H1 (cell line): ENCODE results near the gene AFF1. TPM values are rescaled to one million over a fixed set of nuclear protein-coding genes. Genes with fewer than 3 reads are reported as not detected.

Experiments
- CTCF ChIA-PET: fragments of 300-600 bp; sonication (Branson Sonifier 250); formaldehyde crosslinking; loops from one replicate; lab custom pipeline; 2021; ENCODE audit not compliant: partially characterized antibody; lab: Charles Lee
- POLR2A ChIA-PET: fragments of 300-600 bp; sonication (Branson Sonifier 250); formaldehyde crosslinking; loops from one replicate; lab custom pipeline; 2021; ENCODE audit warnings: inconsistent platforms; ENCODE audit not compliant: partially characterized antibody; lab: Charles Lee
- DNase-seq, 2 experiments: peaks; one replicate each; pipeline versions ENCODE4 v3.0.0 to v3.0.0-alpha.2; 2010 to 2022; ENCODE audit warnings: low spot score in 2 of 2, low read depth in 1 of 2, mixed read lengths in 1 of 2
- FAIRE-seq: peaks from 2 replicates; lab custom pipeline; 2011; peaks lifted over from hg19 to GRCh38; lab: Jason Lieb, UNC
- H2AFZ ChIP-seq: 2 replicates; pipeline ENCODE4 v1.8.1; 2012; ENCODE audit warnings: low read length, inconsistent platforms
- H2AK5ac ChIP-seq: 2 replicates; pipeline ENCODE4 v1.6.1; 2013; ENCODE audit warnings: low read depth, low read length
- H2BK120ac ChIP-seq: replicated peaks from 2 replicates; pipeline ENCODE3; 2013; ENCODE audit warnings: low read depth, low read length, inconsistent platforms
- H2BK12ac ChIP-seq: 2 replicates; pipeline ENCODE4 v1.6.1; 2013; ENCODE audit warnings: low read depth, low read length
- H2BK15ac ChIP-seq: 2 replicates; pipeline ENCODE4 v1.6.1; 2013; ENCODE audit warnings: low read length
- H2BK20ac ChIP-seq: 2 replicates; pipeline ENCODE4 v1.6.1; 2013; ENCODE audit warnings: low read length
- H2BK5ac ChIP-seq: 2 replicates; pipeline ENCODE4 v1.6.1; 2013; ENCODE audit warnings: low read depth, low read length
- H3K14ac ChIP-seq: 2 replicates; pipeline ENCODE4 v1.6.1; 2013; ENCODE audit warnings: inconsistent platforms; ENCODE audit not compliant: insufficient read length
- H3K18ac ChIP-seq: 2 replicates; pipeline ENCODE4 v1.6.1; 2013; ENCODE audit warnings: low read length; ENCODE audit errors: extremely low read depth
- H3K23ac ChIP-seq: 2 replicates; pipeline ENCODE4 v1.6.1; 2013; ENCODE audit warnings: inconsistent platforms; ENCODE audit not compliant: insufficient read length
- H3K23me2 ChIP-seq: 2 replicates; pipeline ENCODE4 v1.6.1; 2013; ENCODE audit warnings: low read depth, low read length
- H3K27ac ChIP-seq: 2 replicates; pipeline ENCODE4 v1.6.1; 2011; ENCODE audit warnings: low read depth, low read length, inconsistent platforms
- H3K27me3 ChIP-seq, 4 experiments: replicated peaks in 1 of 4; 1 replicate in 1 of 4; 2 replicates in 3 of 4; pipeline versions ENCODE4 v1.6.1 to v1.8.1; 2011 to 2013; ENCODE audit warnings: low read length in 3 of 4, mild to moderate bottlenecking in 3 of 4, inconsistent platforms in 2 of 4, mixed read lengths in 2 of 4, moderate library complexity in 1 of 4; ENCODE audit not compliant: control insufficient read depth in 3 of 4, insufficient read depth in 3 of 4; ENCODE audit errors: extremely low read depth in 1 of 4
- H3K36me3 ChIP-seq, 4 experiments: 2 replicates each; pipeline versions ENCODE4 v1.6.1 to v1.8.1; 2011 to 2013; ENCODE audit warnings: mild to moderate bottlenecking in 4 of 4, low read length in 3 of 4, moderate library complexity in 2 of 4, control low read depth in 1 of 4, inconsistent platforms in 1 of 4; ENCODE audit not compliant: insufficient read depth in 4 of 4, control insufficient read depth in 2 of 4
- H3K4ac ChIP-seq: replicated peaks from 2 replicates; pipeline ENCODE3; 2013; ENCODE audit warnings: low read length, low read depth, mixed read lengths, inconsistent platforms; ENCODE audit not compliant: insufficient read length
- H3K4me1 ChIP-seq, 4 experiments: replicated peaks in 1 of 4; 1 replicate in 1 of 4; 2 replicates in 3 of 4; pipeline versions ENCODE4 v1.6.1 to v1.8.1; 2011 to 2013; ENCODE audit warnings: low read length in 3 of 4, inconsistent platforms in 2 of 4, mixed read lengths in 1 of 4; ENCODE audit not compliant: insufficient read depth in 4 of 4, control insufficient read depth in 3 of 4
- H3K4me2 ChIP-seq, 2 experiments: 2 replicates each; pipeline versions ENCODE4 v1.6.1 to v1.8.1; 2011 to 2013; ENCODE audit warnings: low read depth in 2 of 2, low read length in 2 of 2, control low read depth in 1 of 2, inconsistent platforms in 1 of 2, mild to moderate bottlenecking in 1 of 2; ENCODE audit not compliant: insufficient read depth in 1 of 2
- H3K4me3 ChIP-seq, 4 experiments: fragments of 200-600, 300-600 bp in 1 of 4; sonication (generic), shearing (Covaris generic), sonication (Bioruptor Twin) in 1 of 4; 2 replicates each; pipeline versions ENCODE4 v1.5.1 to v1.8.1; 2011 to 2016; ENCODE audit warnings: low read length in 4 of 4, low read depth in 3 of 4, control low read depth in 2 of 4, inconsistent platforms in 2 of 4, mild to moderate bottlenecking in 2 of 4, mixed read lengths in 1 of 4, moderate library complexity in 1 of 4; ENCODE audit not compliant: insufficient read depth in 2 of 4; ENCODE audit errors: extremely low read depth in 1 of 4
- H3K56ac ChIP-seq: replicated peaks from 2 replicates; pipeline ENCODE3; 2013; ENCODE audit warnings: low read depth, mild to moderate bottlenecking, mixed read lengths, low read length, inconsistent platforms; ENCODE audit not compliant: insufficient read length
- H3K79me1 ChIP-seq: 2 replicates; pipeline ENCODE4 v1.6.1; 2013; ENCODE audit warnings: low read depth, low read length, control low read depth
- H3K79me2 ChIP-seq, 2 experiments: 2 replicates each; pipeline versions ENCODE4 v1.6.1 to v1.8.1; 2012 to 2013; ENCODE audit warnings: low read length in 2 of 2, mild to moderate bottlenecking in 2 of 2, inconsistent platforms in 1 of 2; ENCODE audit not compliant: insufficient read depth in 2 of 2, control insufficient read depth in 1 of 2
- H3K9ac ChIP-seq, 4 experiments: replicated peaks in 1 of 4; 1 replicate in 1 of 4; 2 replicates in 3 of 4; pipeline versions ENCODE4 v1.6.1 to v1.8.1; 2011 to 2013; ENCODE audit warnings: low read depth in 3 of 4, low read length in 3 of 4, control low read depth in 2 of 4, mild to moderate bottlenecking in 2 of 4, moderate library complexity in 2 of 4, inconsistent platforms in 1 of 4; ENCODE audit errors: extremely low read depth in 1 of 4
- H3K9me3 ChIP-seq, 2 experiments: 2 replicates each; pipeline versions ENCODE4 v1.6.1 to v1.8.1; 2012 to 2013; ENCODE audit warnings: mild to moderate bottlenecking in 2 of 2, moderate library complexity in 2 of 2, control low read depth in 1 of 2, inconsistent platforms in 1 of 2, low read depth in 1 of 2, low read length in 1 of 2, mixed read lengths in 1 of 2; ENCODE audit not compliant: insufficient read depth in 2 of 2
- H4K20me1 ChIP-seq, 2 experiments: replicated peaks in 1 of 2; 2 replicates each; pipeline versions ENCODE3 to v1.8.1; 2011 to 2013; ENCODE audit warnings: inconsistent platforms in 2 of 2, low read length in 2 of 2, mild to moderate bottlenecking in 1 of 2; ENCODE audit not compliant: insufficient read depth in 2 of 2, control insufficient read depth in 1 of 2
- H4K5ac ChIP-seq: 2 replicates; pipeline ENCODE4 v1.6.1; 2013; ENCODE audit warnings: low read length, low read depth, mixed read lengths, inconsistent platforms; ENCODE audit not compliant: insufficient read length
- H4K8ac ChIP-seq: 2 replicates; pipeline ENCODE4 v1.8.0; 2013; ENCODE audit warnings: mild to moderate bottlenecking, moderate library complexity, low read length, inconsistent platforms; ENCODE audit not compliant: insufficient read depth; ENCODE audit errors: extremely low read depth
- H4K91ac ChIP-seq: replicated peaks from 2 replicates; pipeline ENCODE3; 2013; ENCODE audit warnings: low read length, mixed read lengths, inconsistent platforms; ENCODE audit not compliant: insufficient read length
- CHD2 ChIP-seq: IDR thresholded peaks from 2 replicates; pipeline ENCODE4 v1.6.1; 2012; ENCODE audit warnings: low read length, improper control_type of control experiment
- CTBP2 ChIP-seq: IDR thresholded peaks from 2 replicates; pipeline ENCODE4 v1.7.0; 2011; ENCODE audit warnings: borderline replicate concordance, mild to moderate bottlenecking, moderate library complexity, mixed read lengths, low read length; ENCODE audit not compliant: insufficient read depth, insufficient read length
- EZH2 ChIP-seq: fragments of 200-600 bp; sonication (generic); IDR thresholded peaks from 2 replicates; pipeline ENCODE4 v1.7.1; 2012; ENCODE audit warnings: low read depth, mild to moderate bottlenecking, moderate library complexity, low read length, inconsistent platforms; ENCODE audit not compliant: severe bottlenecking
- HDAC6 ChIP-seq: IDR thresholded peaks from one replicate; pipeline ENCODE4 v1.7.1; 2012; ENCODE audit warnings: low read depth, mild to moderate bottlenecking, inconsistent platforms, low read length, moderate library complexity
- JUN ChIP-seq: IDR thresholded peaks from 2 replicates; pipeline ENCODE4 v1.6.1; 2011; ENCODE audit warnings: low read depth, mild to moderate bottlenecking, improper control_type of control experiment, low read length
- MAX ChIP-seq: IDR thresholded peaks from 2 replicates; pipeline ENCODE4 v1.6.1; 2012; ENCODE audit warnings: inconsistent platforms
- SAP30 ChIP-seq: fragments of 300-600 bp; sonication (generic); IDR thresholded peaks from 2 replicates; pipeline ENCODE4 v1.7.1; 2012; ENCODE audit warnings: low read length, moderate library complexity, mild to moderate bottlenecking, inconsistent platforms; ENCODE audit not compliant: insufficient read depth, insufficient replicate concordance
- SIN3A ChIP-seq, 2 experiments: IDR thresholded peaks in 1 of 2; conservative IDR thresholded peaks in 1 of 2; 2 replicates each; pipeline ENCODE4 v1.6.1; 2011 to 2012; ENCODE audit warnings: low read length in 2 of 2, improper control_type of control experiment in 1 of 2, low read depth in 1 of 2, mild to moderate bottlenecking in 1 of 2
- SUZ12 ChIP-seq: fragments of 200-600 bp; sonication (generic); IDR thresholded peaks from 2 replicates; pipeline ENCODE4 v1.6.1; 2012; ENCODE audit warnings: mild to moderate bottlenecking, inconsistent platforms, low read length, moderate library complexity, mixed read lengths
- USF2 ChIP-seq: IDR thresholded peaks from 2 replicates; pipeline ENCODE4 v1.6.1; 2011; ENCODE audit warnings: low read length, improper control_type of control experiment
- YY1 ChIP-seq: IDR thresholded peaks from 2 replicates; pipeline ENCODE4 v1.6.1; 2011; ENCODE audit warnings: low read depth, mild to moderate bottlenecking, low read length
- ZNF274 ChIP-seq: IDR thresholded peaks from 2 replicates; pipeline ENCODE4 v1.7.0; 2012; ENCODE audit warnings: low read length, borderline replicate concordance; ENCODE audit errors: extremely low read depth
- WGBS, 2 experiments: shearing (Covaris generic) in 1 of 2; methylation state at CpG; one replicate each; pipeline versions ENCODE4 v1.1.6 to v1.1.7; 2013 to 2015; ENCODE audit warnings: low lambda C conversion rate in 2 of 2, mixed read lengths in 2 of 2, inconsistent platforms in 1 of 2, low coverage in 1 of 2, missing lambda C conversion rate in 1 of 2; ENCODE audit not compliant: insufficient replicate concordance in 2 of 2, insufficient coverage in 1 of 2, insufficient read length in 1 of 2; ENCODE audit errors: extremely low coverage in 1 of 2, missing lambda C conversion rate in 1 of 2; 5-methylcytosine and 5-hydroxymethylcytosine counted together
- polyA plus RNA-seq, 7 experiments: library from polyadenylated mRNA; depleted of rRNA in 3 of 7; stranded (reverse) in 5 of 7; unstranded in 2 of 7; fragments of >200 nt in 5 of 7; fragments of 200-250 nt in 2 of 7; gene quantifications; 1 replicate in 5 of 7; 2 replicates in 1 of 7; 4 replicates in 1 of 7; pipeline versions ENCODE4 v1.2.1 to v1.2.3, GENCODE V29; 2011 to 2013; ENCODE audit warnings: missing spikeins in 2 of 7, mixed read lengths in 2 of 7
- total RNA-seq: library from RNA; stranded (reverse); fragmentation: NEBNext Ultra II Directional; extraction: Animal tissue kit (Norgen Biotek cat#: 25700); gene quantifications from 2 replicates; pipeline ENCODE4 v1.2.1, GENCODE V29; 2021

AFF1 gene
- total and polyA plus RNA-seq, 2 of the 8 experiments (the other 6 are each of a cell fraction or from before 2014, with no cell fraction given): 14.8 to 85.5 TPM

GRCh38 chr4:87046121-87046551 lies 111.3 kb downstream of the AFF1 start:
- Histone ChIP-seq H4K5ac (no peak overlapping the region), H3K14ac (no peak overlapping the region), H3K9ac (no peak overlapping the region), H3K23me2 (0 out of 2 replicates have a peak, but pooled peaks cover 2% of the 10 kb centered on the region), H2BK20ac (no peak overlapping the region), H2BK120ac (no peak overlapping the region), H3K27ac (no peak overlapping the region), H4K8ac (no peak overlapping the region), H2AK5ac (no peak overlapping the region), H3K23ac (no peak overlapping the region), H3K79me1 (peaks cover 12% of the 10 kb centered on the region), H2AFZ (no peak overlapping the region), H3K4me2 (no peak overlapping the region), H3K27me3 (no peaks in the 10 kb centered on the region), H2BK15ac (no peak overlapping the region), H3K9me3 (no peaks in the 10 kb centered on the region), H2BK12ac (no peak overlapping the region), H3K4ac (no peak overlapping the region), H3K56ac (no peak overlapping the region), H3K36me3 (peaks cover 2 to 30% (median 7%) of the 10 kb centered on the region in 4 experiments; a peak in 5 of 8 replicates), H4K20me1 (peaks cover 10 to 12% of the 10 kb centered on the region in 2 experiments), H2BK5ac (no peak overlapping the region), H3K4me3 (no peak overlapping the region), H3K79me2 (peaks cover 0 to 83% of the 10 kb centered on the region in 2 experiments; a peak in 3 of 4 replicates), H3K4me1 (peaks cover 5 to 24% (median 14%) of the 10 kb centered on the region in 4 experiments), H4K91ac (no peak overlapping the region), H3K18ac (no peak overlapping the region)
- 85% methylated on average over 4 of the region's 4 CpGs; no CpG with 5 or more reads in 1 of the 2 experiments for WGBS, 2 experiments
- CTCF ChIA-PET: interaction anchor here (1.7 kb wide), 1 partner anchor 124 kb away, joined by 4 read pairs; no protein-coding TSS in a partner anchor
- no peak for DNase-seq
- POLR2A ChIA-PET: interaction anchor here (1.3 kb wide), 2 partner anchors 10 to 110 kb away, joined by 3 read pairs; no protein-coding TSS in a partner anchor
- FAIRE-seq: no peak
- TF ChIP-seq CHD2 (no peak), HDAC6 (no peak), ZNF274 (no peak), SUZ12 (no peak), SIN3A (conservative IDR thresholded peaks at IDR 0.05 in 1 of 2, IDR thresholded peaks at IDR 0.05 in 1 of 2; ENCODE audit: low read depth in 1 of 2, low read length in 2 of 2) (no peak), MAX (no peak), SAP30 (no peak), CTBP2 (no peak), JUN (no peak), USF2 (no peak), YY1 (no peak), EZH2 (no peak)
